K562 (cell line): Measurements from ENCODE around the gene UBN1. TPM values are rescaled to one million over a fixed set of nuclear protein-coding genes. Genes with fewer than 3 reads are reported as not detected.

ENCODE experiments used
- DPF2 ChIP-seq: fragments of 450-650 bp; IDR thresholded peaks from 2 replicates; pipeline ENCODE4 v1.6.1; 2016
- FOSL1 ChIP-seq: fragments of 200-800 bp; sonication (Bioruptor generic); conservative IDR thresholded peaks from 2 replicates; pipeline ENCODE4 v1.6.1; 2016; ENCODE audit warnings: missing genetic modification characterization, missing compliant biosample characterization
- FOXM1 ChIP-seq, 2 experiments: fragments of 450-650 bp in 1 of 2; sonication (generic) in 1 of 2; formaldehyde crosslinking in 1 of 2; IDR thresholded peaks; 2 replicates each; pipeline versions ENCODE4 v1.6.1 to v1.9.0; 2017 to 2022; ENCODE audit warnings: low read depth in 2 of 2, mild to moderate bottlenecking in 2 of 2, missing genetic modification reagents in 1 of 2, moderate library complexity in 1 of 2
- GATAD2B ChIP-seq: fragments of 450-650 bp; IDR thresholded peaks from 2 replicates; pipeline ENCODE4 v1.6.1; 2017; ENCODE audit warnings: mild to moderate bottlenecking, borderline replicate concordance
- JUN ChIP-seq, 2 experiments: sonication (generic) in 1 of 2; formaldehyde crosslinking in 1 of 2; IDR thresholded peaks; 2 replicates each; pipeline versions ENCODE4 v1.6.1 to v1.8.0; 2012 to 2022; ENCODE audit warnings: borderline replicate concordance in 2 of 2, mild to moderate bottlenecking in 2 of 2, improper control_type of control experiment in 1 of 2, low read depth in 1 of 2, low read length in 1 of 2, missing genetic modification reagents in 1 of 2
- KDM5B ChIP-seq: fragments of 200-600 bp; sonication (generic); IDR thresholded peaks from 2 replicates; pipeline ENCODE4 v1.6.1; 2012; ENCODE audit warnings: low read depth, mild to moderate bottlenecking, moderate library complexity, low read length, control low read depth, inconsistent platforms; ENCODE audit not compliant: insufficient replicate concordance
- KLF6 ChIP-seq: fragments of 250-450 bp; sonication (Bioruptor Pico); IDR thresholded peaks from 2 replicates; pipeline ENCODE4 v1.4.0; 2020; ENCODE audit warnings: mild to moderate bottlenecking, moderate library complexity, borderline replicate concordance
- MAFK ChIP-seq: IDR thresholded peaks from 2 replicates; pipeline ENCODE4 v1.6.1; 2011; ENCODE audit warnings: low read length, improper control_type of control experiment
- MTA2 ChIP-seq: fragments of 450-650 bp; IDR thresholded peaks from 2 replicates; pipeline ENCODE4 v1.6.1; 2016; ENCODE audit warnings: low read depth
- PPARD ChIP-seq: fragments of 250-450 bp; sonication (Bioruptor Pico); IDR thresholded peaks from 2 replicates; pipeline ENCODE4 v1.8.0; 2022; ENCODE audit warnings: inconsistent platforms, mild to moderate bottlenecking, moderate library complexity
- SMARCB1 ChIP-seq: IDR thresholded peaks from 2 replicates; pipeline ENCODE4 v1.6.1; 2011; ENCODE audit warnings: improper control_type of control experiment, low read depth; ENCODE audit not compliant: insufficient read length
- SRF ChIP-seq, 2 experiments: fragments of 250-450, 450-650 bp in 1 of 2; sonication (Bioruptor Pico) in 1 of 2; sonication (generic) in 1 of 2; formaldehyde crosslinking; IDR thresholded peaks; 2 replicates each; pipeline versions ENCODE4 v1.5.0 to v1.5.1; 2020 to 2022; ENCODE audit warnings: mild to moderate bottlenecking in 1 of 2, missing genetic modification reagents in 1 of 2
- STAT5A ChIP-seq: IDR thresholded peaks from 2 replicates; pipeline ENCODE4 v1.6.1; 2012; ENCODE audit warnings: low read length, inconsistent platforms, borderline replicate concordance
- XRCC5 ChIP-seq: fragments of 200-400 bp; formaldehyde crosslinking; IDR thresholded peaks from 2 replicates; pipeline ENCODE4 v1.6.1; 2017; ENCODE audit warnings: low read depth, mild to moderate bottlenecking, low read length
- ZNF124 ChIP-seq: sonication (generic); formaldehyde crosslinking; IDR thresholded peaks from 2 replicates; pipeline ENCODE4 v1.8.1; 2022; ENCODE audit warnings: missing genetic modification reagents
- ZNF347 ChIP-seq: fragments of 450-650 bp; formaldehyde crosslinking; IDR thresholded peaks from 2 replicates; pipeline ENCODE4 v1.4.0; 2020; ENCODE audit warnings: low read depth, mild to moderate bottlenecking, moderate library complexity
- ZNF695 ChIP-seq: fragments of 450-650 bp; formaldehyde crosslinking; IDR thresholded peaks from 2 replicates; pipeline ENCODE4 v1.4.0; 2020; ENCODE audit warnings: mild to moderate bottlenecking, moderate library complexity
- ZNF766 ChIP-seq: fragments of 200-800 bp; sonication (Bioruptor generic); conservative IDR thresholded peaks from 2 replicates; pipeline ENCODE4 v1.6.1; 2016; ENCODE audit warnings: missing genetic modification characterization, missing compliant biosample characterization
- polyA plus RNA-seq, 8 experiments: library from polyadenylated mRNA; depleted of rRNA in 4 of 8; stranded (reverse) in 5 of 8; unstranded in 3 of 8; fragments of >200 nt; fragmentation: Nextera tagmentation in 2 of 8; fragmentation: Illumina TruSeq in 1 of 8; extraction: Ambion mirVana in 2 of 8; extraction: Trizol in 1 of 8; gene quantifications; 2 replicates each; pipeline versions ENCODE4 v1.2.1 to v1.2.3, GENCODE V29; 2011 to 2014; ENCODE audit warnings: inconsistent platforms in 1 of 8, missing spikeins in 1 of 8
- total RNA-seq, 7 experiments: library from RNA; depleted of rRNA in 6 of 7; stranded (reverse); fragments of >200 nt in 6 of 7; fragmentation: Illumina TruSeq in 2 of 7; extraction: Trizol in 2 of 7; gene quantifications; 2 replicates each; pipeline versions ENCODE4 v1.2.1 to v1.2.3, GENCODE V29; 2011 to 2021; ENCODE audit warnings: low replicate concordance in 1 of 7
- TF ChIP-seq, protein P1 (sequence below), 2 experiments: fragments of 450-650 bp; IDR thresholded peaks; 2 replicates each; pipeline ENCODE4 v1.6.1; 2018; ENCODE audit warnings: mild to moderate bottlenecking in 2 of 2, low read depth in 1 of 2; ENCODE audit not compliant: partially characterized antibody in 2 of 2
- TF ChIP-seq, protein P2 (sequence below): fragments of 250-450 bp; sonication (Bioruptor Pico); IDR thresholded peaks from 2 replicates; pipeline ENCODE4 v1.8.0; 2022; ENCODE audit warnings: inconsistent platforms
- TF ChIP-seq, protein P3 (sequence below): IDR thresholded peaks from 3 replicates; pipeline ENCODE4 v1.6.1; 2011; ENCODE audit warnings: borderline replicate concordance, mild to moderate bottlenecking; ENCODE audit not compliant: insufficient read length, insufficient read depth

UBN1 gene
- total and polyA plus RNA-seq, 9 of the 15 experiments (the other 6 are each of a cell fraction or from before 2014, with no cell fraction given) = 1.5 to 45.7 (median 20.6) TPM

DNA sequence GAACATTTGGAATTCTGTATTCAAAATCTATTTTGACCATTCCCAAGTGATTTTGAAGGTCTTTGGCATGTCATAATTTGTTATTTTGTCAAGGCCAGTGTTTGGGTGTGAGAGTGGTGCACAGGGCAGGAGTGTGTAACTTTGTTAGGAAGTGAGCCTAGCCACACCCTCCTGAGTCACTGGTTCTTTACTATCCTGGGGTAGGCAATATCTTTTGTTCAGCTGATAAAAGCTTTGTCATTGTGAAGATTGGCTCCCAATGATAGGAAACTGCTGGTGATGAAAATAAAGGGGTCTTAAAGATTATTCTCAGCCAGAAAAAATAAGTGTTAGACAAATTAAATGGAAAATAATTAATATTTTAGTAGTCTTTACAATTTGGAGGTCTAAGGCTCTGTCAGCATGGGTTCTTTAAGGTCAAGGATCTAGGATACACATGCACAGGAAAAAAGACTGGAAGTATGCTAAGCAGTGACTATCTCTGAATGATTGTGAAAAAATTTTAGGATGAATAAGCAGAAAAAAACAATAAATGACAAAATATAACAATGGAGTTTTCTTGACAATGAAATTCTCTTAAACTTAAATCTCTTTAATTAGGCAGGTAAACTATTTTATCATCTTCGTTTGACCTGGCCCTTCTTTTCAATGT lies 5.1 kb downstream of the UBN1 start (continued):
- TF ChIP-seq, protein P1, sequence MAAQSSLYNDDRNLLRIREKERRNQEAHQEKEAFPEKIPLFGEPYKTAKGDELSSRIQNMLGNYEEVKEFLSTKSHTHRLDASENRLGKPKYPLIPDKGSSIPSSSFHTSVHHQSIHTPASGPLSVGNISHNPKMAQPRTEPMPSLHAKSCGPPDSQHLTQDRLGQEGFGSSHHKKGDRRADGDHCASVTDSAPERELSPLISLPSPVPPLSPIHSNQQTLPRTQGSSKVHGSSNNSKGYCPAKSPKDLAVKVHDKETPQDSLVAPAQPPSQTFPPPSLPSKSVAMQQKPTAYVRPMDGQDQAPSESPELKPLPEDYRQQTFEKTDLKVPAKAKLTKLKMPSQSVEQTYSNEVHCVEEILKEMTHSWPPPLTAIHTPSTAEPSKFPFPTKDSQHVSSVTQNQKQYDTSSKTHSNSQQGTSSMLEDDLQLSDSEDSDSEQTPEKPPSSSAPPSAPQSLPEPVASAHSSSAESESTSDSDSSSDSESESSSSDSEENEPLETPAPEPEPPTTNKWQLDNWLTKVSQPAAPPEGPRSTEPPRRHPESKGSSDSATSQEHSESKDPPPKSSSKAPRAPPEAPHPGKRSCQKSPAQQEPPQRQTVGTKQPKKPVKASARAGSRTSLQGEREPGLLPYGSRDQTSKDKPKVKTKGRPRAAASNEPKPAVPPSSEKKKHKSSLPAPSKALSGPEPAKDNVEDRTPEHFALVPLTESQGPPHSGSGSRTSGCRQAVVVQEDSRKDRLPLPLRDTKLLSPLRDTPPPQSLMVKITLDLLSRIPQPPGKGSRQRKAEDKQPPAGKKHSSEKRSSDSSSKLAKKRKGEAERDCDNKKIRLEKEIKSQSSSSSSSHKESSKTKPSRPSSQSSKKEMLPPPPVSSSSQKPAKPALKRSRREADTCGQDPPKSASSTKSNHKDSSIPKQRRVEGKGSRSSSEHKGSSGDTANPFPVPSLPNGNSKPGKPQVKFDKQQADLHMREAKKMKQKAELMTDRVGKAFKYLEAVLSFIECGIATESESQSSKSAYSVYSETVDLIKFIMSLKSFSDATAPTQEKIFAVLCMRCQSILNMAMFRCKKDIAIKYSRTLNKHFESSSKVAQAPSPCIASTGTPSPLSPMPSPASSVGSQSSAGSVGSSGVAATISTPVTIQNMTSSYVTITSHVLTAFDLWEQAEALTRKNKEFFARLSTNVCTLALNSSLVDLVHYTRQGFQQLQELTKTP (IDR thresholded peaks at IDR 0.05; ENCODE audit: low read depth in 1 of 2, partially characterized antibody in 2 of 2) = no peak
- no peak for TF ChIP-seq PPARD (CRISPR knock-in tag)
- TF ChIP-seq DPF2 = peak; percentile 82
- TF ChIP-seq MAFK = peak; percentile 52; the same call in 1 of the 2 replicates
- no peak for TF ChIP-seq SRF (CRISPR knock-in tag; IDR thresholded peaks at IDR 0.05)
- TF ChIP-seq ZNF347 (CRISPR knock-in tag) = no peak
- TF ChIP-seq ZNF124 (CRISPR knock-in tag) = no peak
- TF ChIP-seq, protein P2, sequence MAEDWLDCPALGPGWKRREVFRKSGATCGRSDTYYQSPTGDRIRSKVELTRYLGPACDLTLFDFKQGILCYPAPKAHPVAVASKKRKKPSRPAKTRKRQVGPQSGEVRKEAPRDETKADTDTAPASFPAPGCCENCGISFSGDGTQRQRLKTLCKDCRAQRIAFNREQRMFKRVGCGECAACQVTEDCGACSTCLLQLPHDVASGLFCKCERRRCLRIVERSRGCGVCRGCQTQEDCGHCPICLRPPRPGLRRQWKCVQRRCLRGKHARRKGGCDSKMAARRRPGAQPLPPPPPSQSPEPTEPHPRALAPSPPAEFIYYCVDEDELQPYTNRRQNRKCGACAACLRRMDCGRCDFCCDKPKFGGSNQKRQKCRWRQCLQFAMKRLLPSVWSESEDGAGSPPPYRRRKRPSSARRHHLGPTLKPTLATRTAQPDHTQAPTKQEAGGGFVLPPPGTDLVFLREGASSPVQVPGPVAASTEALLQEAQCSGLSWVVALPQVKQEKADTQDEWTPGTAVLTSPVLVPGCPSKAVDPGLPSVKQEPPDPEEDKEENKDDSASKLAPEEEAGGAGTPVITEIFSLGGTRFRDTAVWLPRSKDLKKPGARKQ (CRISPR knock-in tag) = no peak
- TF ChIP-seq KDM5B = no peak
- no peak for TF ChIP-seq ZNF695 (CRISPR knock-in tag)
- no peak for TF ChIP-seq SMARCB1
- TF ChIP-seq XRCC5 = no peak
- TF ChIP-seq KLF6 = no peak
- no peak for TF ChIP-seq ZNF766 (CRISPR knock-in tag)
- TF ChIP-seq FOXM1 (IDR thresholded peaks at IDR 0.05; ENCODE audit: low read depth) = no peak
- no peak for TF ChIP-seq FOXM1 (CRISPR knock-in tag; IDR thresholded peaks at IDR 0.05; ENCODE audit: low read depth)
- peak; percentile 69 for TF ChIP-seq FOSL1
- no peak for TF ChIP-seq STAT5A
- peak; percentile 25; the same call in 1 of the 2 replicates for TF ChIP-seq JUN (IDR thresholded peaks at IDR 0.05; ENCODE audit: borderline replicate concordance, low read depth, low read length)
- TF ChIP-seq JUN (CRISPR knock-in tag; IDR thresholded peaks at IDR 0.05; ENCODE audit: borderline replicate concordance) = no peak
- TF ChIP-seq GATAD2B = no peak
- no peak for TF ChIP-seq MTA2
- TF ChIP-seq, protein P3, sequence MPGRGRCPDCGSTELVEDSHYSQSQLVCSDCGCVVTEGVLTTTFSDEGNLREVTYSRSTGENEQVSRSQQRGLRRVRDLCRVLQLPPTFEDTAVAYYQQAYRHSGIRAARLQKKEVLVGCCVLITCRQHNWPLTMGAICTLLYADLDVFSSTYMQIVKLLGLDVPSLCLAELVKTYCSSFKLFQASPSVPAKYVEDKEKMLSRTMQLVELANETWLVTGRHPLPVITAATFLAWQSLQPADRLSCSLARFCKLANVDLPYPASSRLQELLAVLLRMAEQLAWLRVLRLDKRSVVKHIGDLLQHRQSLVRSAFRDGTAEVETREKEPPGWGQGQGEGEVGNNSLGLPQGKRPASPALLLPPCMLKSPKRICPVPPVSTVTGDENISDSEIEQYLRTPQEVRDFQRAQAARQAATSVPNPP = no peak
